CD4-positive, alpha-beta T cell treated with Interleukin-4 for 1 hour (primary cell): Measurements from ENCODE around the gene SLC2A9.
A peak's percentile ranks its signal among the peaks of the same experiment; 100 is the strongest.

Source experiments
- DNase-seq, 2 donors: peaks; one replicate each; pipeline ENCODE4 v3.0.0-alpha.2; 2020 to 2022

The SLC2A9 gene

GRCh38 chr4:10041036-10041435 is 19.7 kb upstream of the SLC2A9 start:
- DNase-seq: no peak

GRCh38 chr4:10040049-10040892 is 19.0 kb upstream of the SLC2A9 start:
- DNase-seq: no peak

- no peak for DNase-seq
These were observed 15.6 kb upstream of the SLC2A9 start for GRCh38 chr4:10036807-10037342.

GRCh38 chr4:10035130-10035529 is 13.8 kb upstream of the SLC2A9 start:
- DNase-seq: no peak

DNA sequence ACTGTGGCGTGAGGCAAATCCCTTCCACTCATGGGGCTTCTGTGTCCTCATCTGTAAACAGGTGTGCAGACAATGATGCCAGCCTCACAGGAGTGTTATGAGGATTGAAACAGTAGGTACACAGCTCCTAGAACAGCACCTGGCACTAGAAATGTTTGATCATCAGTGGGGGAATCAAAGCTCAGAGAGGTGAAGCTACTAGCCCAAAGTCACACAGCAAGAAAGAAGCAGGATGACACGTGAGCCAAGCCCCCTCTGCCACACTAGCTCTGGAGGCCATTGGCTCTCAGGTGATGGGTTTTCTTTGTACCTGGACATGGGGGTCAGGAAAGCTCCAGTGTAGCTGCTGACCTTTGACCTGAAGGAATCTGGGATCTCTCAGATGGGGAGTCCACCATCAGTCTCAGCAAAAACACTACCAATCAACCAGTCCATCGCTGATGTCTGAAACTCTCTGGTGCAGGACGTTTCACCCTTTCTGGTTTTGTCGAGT is 13.4 kb upstream of the SLC2A9 start:
- DNase-seq: no peak

GRCh38 chr4:10034136-10034535 is 12.8 kb upstream of the SLC2A9 start:
- no peak for DNase-seq

DNA sequence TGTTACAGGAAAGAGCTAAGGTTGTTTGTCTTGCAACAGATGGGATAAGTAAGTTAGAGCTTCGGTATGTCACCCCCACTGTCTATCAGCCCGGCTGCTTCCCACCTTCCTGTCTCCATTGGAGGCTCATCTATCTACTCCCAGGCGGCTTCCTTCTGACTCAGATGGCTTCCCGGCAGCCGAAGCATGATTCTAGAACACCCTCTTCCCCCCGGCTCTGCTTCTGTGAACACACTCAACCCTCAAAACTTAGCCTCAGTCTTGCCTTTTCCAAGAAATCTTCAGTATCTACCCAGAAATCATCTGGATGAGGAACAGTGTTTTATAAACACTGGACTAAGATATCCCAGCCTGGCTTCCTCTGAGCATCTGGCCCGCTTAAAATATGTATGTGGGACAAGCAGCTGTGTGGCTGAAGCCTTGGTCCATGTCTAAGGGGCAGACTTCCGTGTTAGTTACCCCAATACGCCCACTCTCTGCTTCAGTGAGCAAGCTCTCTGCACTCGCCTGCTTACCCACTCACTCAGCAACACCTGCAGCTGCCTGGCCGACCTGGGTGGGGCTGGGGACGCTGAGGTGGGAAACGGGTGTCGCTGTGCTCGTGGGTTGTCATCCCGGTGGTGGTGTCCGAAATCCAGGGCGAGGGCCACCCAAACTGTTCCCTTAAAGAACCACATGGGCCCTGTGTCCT is 12.0 kb upstream of the SLC2A9 start:
- no peak for DNase-seq

DNA sequence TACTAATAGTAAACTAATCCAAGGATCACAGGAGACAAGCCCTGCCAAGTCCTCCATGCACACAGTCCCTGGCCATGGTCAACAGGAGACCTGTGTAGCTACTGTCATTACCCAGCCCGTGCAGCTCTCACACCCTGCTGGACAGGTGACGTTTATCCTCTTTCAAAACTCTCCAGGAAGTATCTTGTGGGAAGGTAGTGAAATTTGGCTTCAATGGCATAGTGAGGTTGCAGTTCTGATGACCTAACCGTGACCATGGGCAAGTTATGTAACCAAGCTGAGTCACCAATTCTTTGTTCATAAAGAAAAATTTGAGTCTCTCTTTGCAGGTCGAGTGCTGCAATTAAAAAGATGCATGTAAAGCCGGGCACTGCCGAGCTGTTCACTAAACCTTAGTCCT is 11.3 kb upstream of the SLC2A9 start:
- DNase-seq: peak in 1 of 2 donors; percentile 41

GRCh38 chr4:10031668-10032590 is 10.6 kb upstream of the SLC2A9 start:
- no peak for DNase-seq

- no peak for DNase-seq
These were observed 9.8 kb upstream of the SLC2A9 start for GRCh38 chr4:10030972-10031667.

DNA sequence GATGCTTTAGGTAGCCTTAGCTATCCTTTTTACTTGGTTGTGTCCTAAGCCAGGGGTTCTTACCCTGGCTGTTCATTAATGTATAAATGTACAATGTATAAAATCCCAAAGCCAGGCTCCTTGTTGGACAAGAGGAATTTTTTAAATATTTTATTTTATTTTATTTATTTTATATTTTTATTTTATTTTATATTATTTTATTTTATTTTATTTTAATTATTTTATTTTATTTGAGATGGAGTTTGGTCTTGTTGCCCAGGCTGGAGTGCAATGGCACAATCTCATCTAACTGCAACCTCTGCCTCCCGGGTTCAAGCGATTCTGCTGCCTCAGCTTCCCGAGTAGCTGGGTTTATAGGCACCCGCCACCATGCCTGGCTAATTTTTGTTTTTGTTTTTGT is 8.1 kb upstream of the SLC2A9 start:
- no peak for DNase-seq

DNA sequence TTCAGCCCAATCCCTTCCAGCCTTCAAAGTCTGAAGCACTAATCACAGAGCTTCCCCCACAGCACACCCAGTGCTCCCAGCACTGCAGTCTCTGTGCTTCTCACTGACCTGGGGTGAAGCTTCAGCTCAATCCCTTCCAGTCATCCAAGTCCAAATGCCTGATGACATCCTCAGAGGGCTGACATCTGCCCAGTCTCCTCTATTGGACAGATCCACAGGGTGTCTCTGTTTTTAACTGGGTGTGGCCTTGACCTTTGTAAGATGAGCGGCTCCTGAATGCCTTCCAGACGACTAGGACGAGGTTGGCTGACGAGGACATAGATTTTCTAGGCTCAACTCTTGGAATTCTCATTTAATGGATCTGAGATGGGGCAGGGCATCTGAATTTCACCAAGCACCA is 7.6 kb upstream of the SLC2A9 start:
- no peak for DNase-seq

GRCh38 chr4:10026485-10026884 is 5.2 kb upstream of the SLC2A9 start:
- DNase-seq: no peak

DNA sequence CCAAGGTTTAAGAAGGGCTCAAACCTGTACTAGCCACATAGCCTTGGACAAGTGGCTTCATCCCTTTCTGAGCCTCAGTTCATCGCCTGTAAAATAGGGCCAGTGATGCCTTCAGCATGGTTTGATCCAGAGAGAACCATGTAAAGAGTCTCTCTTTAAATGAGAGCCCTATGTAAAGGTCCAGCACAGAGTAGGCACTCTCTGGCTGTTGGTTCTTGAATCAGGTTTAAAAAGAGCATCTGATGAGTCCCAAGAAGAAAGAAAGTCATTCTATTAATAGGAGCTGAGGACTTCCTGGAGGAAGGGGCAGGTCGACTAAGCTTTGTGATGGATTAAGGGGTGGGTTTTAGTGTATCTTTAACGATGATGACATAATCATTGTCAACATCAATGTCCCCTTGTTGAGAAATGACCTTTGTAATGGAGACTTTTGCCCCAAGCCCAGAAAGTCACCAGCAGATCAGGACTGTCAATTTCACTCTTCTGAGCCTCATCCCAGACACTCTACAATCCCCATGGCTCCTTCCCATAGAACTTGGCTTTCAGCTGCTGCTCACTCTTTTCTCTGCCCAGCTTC is 4.0 kb upstream of the SLC2A9 start:
- DNase-seq: no peak

DNA sequence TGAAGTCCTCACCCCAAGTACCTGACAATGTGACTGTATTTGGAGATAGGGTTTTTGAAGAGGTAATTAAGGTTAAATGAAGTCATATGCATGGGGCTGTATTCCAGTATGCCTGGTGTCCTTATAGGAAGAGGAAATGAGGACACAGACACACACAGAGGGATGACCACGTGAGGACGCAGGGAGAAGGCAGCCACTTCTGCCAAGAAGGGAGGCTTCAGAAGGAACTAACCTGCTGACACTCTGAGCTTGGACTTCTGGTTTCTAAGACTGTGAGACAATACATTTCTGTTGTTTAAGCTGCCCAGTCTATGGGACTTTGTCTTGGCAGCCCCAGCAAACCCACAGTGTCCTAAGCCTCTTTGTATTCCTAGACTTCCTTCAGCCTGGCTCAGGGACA is 3.0 kb upstream of the SLC2A9 start:
- no peak for DNase-seq

DNA sequence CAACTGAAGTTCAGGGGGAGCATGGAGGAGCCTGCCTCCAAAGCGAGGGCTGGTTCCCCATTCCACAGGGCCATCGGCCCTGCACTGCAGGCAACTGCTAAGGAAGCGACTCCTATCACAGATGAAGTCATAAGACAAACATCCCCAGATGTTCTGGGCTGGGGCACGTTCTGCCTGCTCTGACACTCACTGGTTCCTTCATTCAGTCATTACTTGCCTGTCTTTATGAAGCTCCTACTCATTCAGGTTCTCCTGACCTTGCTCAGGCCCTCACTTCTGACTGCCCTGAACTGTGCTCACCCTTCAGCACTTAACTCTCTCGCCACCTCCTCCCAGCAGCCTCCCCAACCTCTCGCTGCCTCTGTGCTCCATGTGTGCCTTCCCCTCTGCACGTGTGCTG is 2.5 kb upstream of the SLC2A9 start:
- DNase-seq: no peak

- no peak for DNase-seq
These were observed 1.7 kb upstream of the SLC2A9 start for GRCh38 chr4:10023050-10023419.

GRCh38 chr4:10022346-10023049 is 1.2 kb upstream of the SLC2A9 start:
- no peak for DNase-seq

- DNase-seq: no peak
These were observed 341 bp upstream of the SLC2A9 start for GRCh38 chr4:10021653-10022023.

DNA sequence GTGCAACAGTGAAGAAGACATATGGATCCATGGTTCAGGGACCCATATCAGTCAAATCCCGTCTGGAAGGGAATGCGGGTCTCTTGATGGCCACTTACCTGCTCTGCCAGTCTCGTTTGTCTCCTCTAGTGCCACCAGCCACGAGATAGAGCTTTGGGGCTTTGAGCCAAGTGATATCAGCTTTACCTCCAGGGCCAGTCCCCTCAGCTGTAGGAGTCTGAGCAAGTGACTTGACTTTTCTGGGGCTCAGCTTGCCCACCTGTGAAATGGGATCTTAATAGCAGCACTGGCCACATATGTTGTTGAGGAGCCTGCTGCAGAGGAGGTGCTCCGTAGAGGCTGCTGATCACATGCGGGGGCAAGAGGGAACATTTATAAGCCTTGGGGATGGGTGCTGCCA is 1.2 kb downstream of the SLC2A9 start:
- no peak for DNase-seq

- no peak for DNase-seq
These were observed 1.7 kb downstream of the SLC2A9 start for GRCh38 chr4:10019521-10020051.
